HG02759 (cell line): ENCODE measurements around the gene CLMN.

Experiments
- ATAC-seq: cut with Tn5 transposase; IDR thresholded peaks from one replicate; pipeline ENCODE4 v1.9.1; 2021; ENCODE audit warnings: mild to moderate bottlenecking, moderate library complexity; ENCODE audit not compliant: unreplicated experiment

CLMN gene

GRCh38 chr14:95264271-95264973, 55.3 kb downstream of the CLMN start:
- no peak for ATAC-seq

GRCh38 chr14:95263527-95264231, 56.0 kb downstream of the CLMN start:
- ATAC-seq = no peak

- no peak for ATAC-seq
Measured at GRCh38 chr14:95262511-95262891, 57.2 kb downstream of the CLMN start.

- no peak for ATAC-seq
Measured at GRCh38 chr14:95261616-95262510, 57.8 kb downstream of the CLMN start.

GRCh38 chr14:95260537-95261361, 59.0 kb downstream of the CLMN start:
- ATAC-seq = no peak

- ATAC-seq = no peak
Measured at GRCh38 chr14:95258754-95259593, 60.7 kb downstream of the CLMN start.

- ATAC-seq = no peak
Measured at GRCh38 chr14:95258156-95258555, 61.6 kb downstream of the CLMN start.

GRCh38 chr14:95257521-95257920, 62.2 kb downstream of the CLMN start:
- ATAC-seq = no peak

GRCh38 chr14:95256776-95257060, 63.0 kb downstream of the CLMN start:
- no peak for ATAC-seq

- no peak for ATAC-seq
Measured at GRCh38 chr14:95256002-95256775, 63.5 kb downstream of the CLMN start.

GRCh38 chr14:95255487-95255886, 64.2 kb downstream of the CLMN start:
- ATAC-seq = no peak

GRCh38 chr14:95255013-95255412, 64.7 kb downstream of the CLMN start:
- ATAC-seq = no peak

- ATAC-seq = no peak
Measured at GRCh38 chr14:95254288-95254687, 65.4 kb downstream of the CLMN start.

- no peak for ATAC-seq
Measured at GRCh38 chr14:95253039-95253630, 66.6 kb downstream of the CLMN start.

GRCh38 chr14:95252219-95252618, 67.5 kb downstream of the CLMN start:
- ATAC-seq = no peak

- ATAC-seq = no peak
Measured at GRCh38 chr14:95250936-95251335, 68.8 kb downstream of the CLMN start.

GRCh38 chr14:95250140-95250769, 69.5 kb downstream of the CLMN start:
- ATAC-seq = no peak

- no peak for ATAC-seq
Measured at GRCh38 chr14:95248432-95248831, 71.3 kb downstream of the CLMN start.
